Psoas muscle (tissue), 8 donors: Measurements from ENCODE around the gene ACADVL. TPM values are rescaled to one million over a fixed set of nuclear protein-coding genes. Genes with fewer than 3 reads are reported as not detected.

ENCODE experiments used
- ATAC-seq, 4 donors: fragments of 200-7000 bp; cut with Tn5 transposase; one replicate each; pipeline ENCODE4 v1.9.1; 2020; ENCODE audit warnings: moderate library complexity in 3 of 4, mild to moderate bottlenecking in 2 of 4
- DNase-seq, 2 donors: peaks; one replicate each; pipeline ENCODE4 v3.0.0-alpha.2; 2020
- H3K27ac ChIP-seq: fragments of 200-600 bp; one replicate; pipeline ENCODE4 v1.8.0; 2022
- H3K27me3 ChIP-seq, 3 donors: fragments of 200-600 bp in 1 of 3; one replicate each; pipeline versions ENCODE4 v1.6.1 to v1.8.0; 2013 to 2022; ENCODE audit warnings: low read length in 2 of 3, mild to moderate bottlenecking in 2 of 3, moderate library complexity in 1 of 3; ENCODE audit not compliant: insufficient read depth in 3 of 3
- H3K36me3 ChIP-seq, 2 donors: fragments of 200-600 bp in 1 of 2; one replicate each; pipeline versions ENCODE4 v1.6.1 to v1.8.0; 2013 to 2022; ENCODE audit warnings: low read depth in 1 of 2, mild to moderate bottlenecking in 1 of 2, moderate library complexity in 1 of 2; ENCODE audit not compliant: insufficient read depth in 1 of 2
- H3K4me1 ChIP-seq: fragments of 200-600 bp; one replicate; pipeline ENCODE4 v1.8.0; 2022
- H3K4me3 ChIP-seq: fragments of 200-600 bp; one replicate; pipeline ENCODE4 v1.8.0; 2022; ENCODE audit warnings: mild to moderate bottlenecking
- H3K9me3 ChIP-seq: fragments of 200-600 bp; one replicate; pipeline ENCODE4 v1.8.0; 2022
- WGBS, 3 donors: extraction: QIAGEN DNeasy Blood & Tissue Kit; methylation state at CpG; one replicate each; pipeline versions ENCODE4 v1.1.6 to v1.1.7; 2013; 5-methylcytosine and 5-hydroxymethylcytosine counted together
- intact Hi-C, 2 donors: fragments of 100-400 bp; cut with DNase I; formaldehyde crosslinking; loops; one replicate each; pipeline versions ENCODE4 v1.11.0 to v1.14.2; 2022
- polyA plus RNA-seq, 3 donors: library from polyadenylated mRNA; stranded (reverse); fragments of 200-250 nt; gene quantifications; one replicate each; pipeline ENCODE4 v1.2.3, GENCODE V29; 2013
- total RNA-seq, 4 donors: library from RNA; stranded (reverse); fragmentation: NEBNext Ultra II Directional in 2 of 4; extraction: Animal tissue kit (Norgen Biotek cat#: 25700) in 2 of 4; gene quantifications; one replicate each; pipeline versions ENCODE4 v1.2.1 to v1.2.4, GENCODE V29; 2021 to 2023
- TF ChIP-seq, protein P1 (sequence below): fragments of 200-600 bp; IDR thresholded peaks from one replicate; pipeline ENCODE4 v1.8.0; 2022; ENCODE audit warnings: antibody characterized with exemption
- donor health status: healthy with polysubstance abuse.
- donor health status: DM: no; HTN: no; CAD: no; lungs with moderate emphysema.
- donor health status: Bipolar disorder and iron deficiency.
- donor health status: healthy.
- donor health status: DM: yes; HTN: yes; CAD: no.
- donor health status: DM: no; HTN: no; CAD: no.
- donor health status: DM: no; HTN: no; CAD: no.
- donor health status: DM: yes; HTN: yes; CAD: no.

The ACADVL gene
- total and polyA plus RNA-seq, 7 donors = 538 to 1,310 (median 1,030) TPM

DNA sequence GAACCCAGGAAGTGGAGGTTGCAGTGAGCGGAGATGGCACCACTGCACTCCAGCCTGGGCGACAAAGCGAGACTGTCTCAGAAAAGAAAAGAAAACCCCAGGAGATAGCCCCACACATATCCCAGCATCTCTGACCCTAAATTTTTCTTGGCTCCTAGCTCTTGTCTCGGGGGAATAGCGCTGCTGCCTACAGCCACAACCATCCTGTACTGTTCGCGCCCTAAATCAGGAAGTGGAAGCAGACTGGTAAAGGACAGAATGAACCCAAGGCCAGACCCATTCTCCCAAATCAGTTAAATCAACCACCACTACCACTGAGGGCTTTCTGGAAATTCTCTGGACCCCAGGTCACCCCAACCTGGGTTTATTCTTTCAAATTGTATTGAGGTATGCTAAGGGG is 30.1 kb downstream of the ACADVL start:
- DNase-seq (no peak), ATAC-seq (no peak)
- Histone ChIP-seq H3K27me3 (no peaks in the 10 kb centered on the region), H3K36me3 (peaks cover 0 to 42% of the 10 kb centered on the region in 2 donors), H3K4me1 (peaks cover 45% of the 10 kb centered on the region), H3K9me3 (no peaks in the 10 kb centered on the region), H3K27ac (peak overlapping the region; percentile 99), H3K4me3 (peak overlapping the region; percentile 99)
- WGBS, 3 donors = 64 to 71% (median 70%) methylated on average over 7 of the region's 7 CpGs
- TF ChIP-seq, protein P1, sequence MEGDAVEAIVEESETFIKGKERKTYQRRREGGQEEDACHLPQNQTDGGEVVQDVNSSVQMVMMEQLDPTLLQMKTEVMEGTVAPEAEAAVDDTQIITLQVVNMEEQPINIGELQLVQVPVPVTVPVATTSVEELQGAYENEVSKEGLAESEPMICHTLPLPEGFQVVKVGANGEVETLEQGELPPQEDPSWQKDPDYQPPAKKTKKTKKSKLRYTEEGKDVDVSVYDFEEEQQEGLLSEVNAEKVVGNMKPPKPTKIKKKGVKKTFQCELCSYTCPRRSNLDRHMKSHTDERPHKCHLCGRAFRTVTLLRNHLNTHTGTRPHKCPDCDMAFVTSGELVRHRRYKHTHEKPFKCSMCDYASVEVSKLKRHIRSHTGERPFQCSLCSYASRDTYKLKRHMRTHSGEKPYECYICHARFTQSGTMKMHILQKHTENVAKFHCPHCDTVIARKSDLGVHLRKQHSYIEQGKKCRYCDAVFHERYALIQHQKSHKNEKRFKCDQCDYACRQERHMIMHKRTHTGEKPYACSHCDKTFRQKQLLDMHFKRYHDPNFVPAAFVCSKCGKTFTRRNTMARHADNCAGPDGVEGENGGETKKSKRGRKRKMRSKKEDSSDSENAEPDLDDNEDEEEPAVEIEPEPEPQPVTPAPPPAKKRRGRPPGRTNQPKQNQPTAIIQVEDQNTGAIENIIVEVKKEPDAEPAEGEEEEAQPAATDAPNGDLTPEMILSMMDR = no peak
- intact Hi-C loops = loop anchor here (10.0 kb wide), 2 partner anchors 315 to 895 kb away; partner anchors contain the start of gene SENP3 (in 1 of the 2)

DNA sequence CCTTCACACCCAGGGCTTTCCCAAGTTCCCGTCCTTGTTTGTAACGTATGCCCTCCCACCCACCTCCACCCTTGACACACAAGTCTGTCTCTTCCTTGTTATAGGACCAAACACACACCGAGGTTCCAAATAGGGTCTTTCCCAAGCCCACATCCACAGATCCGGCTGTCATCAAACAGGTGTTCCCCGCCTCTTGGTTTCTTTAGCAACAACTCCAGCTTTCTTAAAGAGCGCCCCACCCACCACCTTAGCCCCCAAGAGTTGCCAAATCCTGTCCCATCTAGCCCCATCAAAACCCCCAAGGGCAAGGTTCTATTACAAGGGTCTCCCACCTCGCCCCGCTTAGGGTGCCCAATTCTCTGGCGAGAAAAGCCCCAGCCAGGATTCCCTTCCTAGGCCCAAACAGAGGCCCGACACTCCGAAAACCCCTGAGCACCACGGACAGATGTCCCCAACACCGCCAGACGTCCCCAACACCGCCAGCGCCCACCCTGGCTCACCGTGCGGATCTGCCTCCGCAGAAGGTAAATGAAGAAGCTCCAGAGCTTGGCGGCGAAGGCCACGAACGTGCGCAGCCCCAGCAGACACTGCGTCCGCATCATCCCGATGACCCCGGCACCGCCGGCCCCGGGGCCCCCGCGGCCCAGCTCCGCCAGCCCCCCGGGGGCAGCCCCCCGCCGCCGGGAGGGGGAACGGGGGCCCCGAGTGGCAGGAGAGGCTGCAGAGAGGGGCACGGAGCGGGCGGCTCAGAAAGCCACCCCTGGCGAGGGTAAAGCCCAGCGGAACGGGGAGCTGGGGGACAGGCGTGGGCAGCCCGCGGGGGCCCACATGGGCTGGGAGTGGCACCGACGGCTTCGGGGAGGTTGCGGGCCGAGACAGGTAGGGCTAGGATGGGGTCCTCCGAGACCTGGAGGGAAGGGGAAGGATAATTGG is 31.2 kb downstream of the ACADVL start:
- 0 to 1% (median 0%) methylated on average over 40 to 55 of the region's 55 CpGs for WGBS, 3 donors
- peaks cover 2 to 42% of the 10 kb centered on the region in 2 donors for H3K36me3 ChIP-seq
- H3K9me3 ChIP-seq = no peaks in the 10 kb centered on the region
- DNase-seq (peak in 1 of 2 donors; percentile 37), ATAC-seq (peak in 1 of 4 donors; percentile 1)
- TF ChIP-seq, protein P1 = no peak
- no peaks in the 10 kb centered on the region for H3K27me3 ChIP-seq
- H3K27ac ChIP-seq = peak overlapping the region; percentile 99
- peaks cover 45% of the 10 kb centered on the region for H3K4me1 ChIP-seq
- intact Hi-C loops = no loop called here
- H3K4me3 ChIP-seq = peak overlapping the region; percentile 99

DNA sequence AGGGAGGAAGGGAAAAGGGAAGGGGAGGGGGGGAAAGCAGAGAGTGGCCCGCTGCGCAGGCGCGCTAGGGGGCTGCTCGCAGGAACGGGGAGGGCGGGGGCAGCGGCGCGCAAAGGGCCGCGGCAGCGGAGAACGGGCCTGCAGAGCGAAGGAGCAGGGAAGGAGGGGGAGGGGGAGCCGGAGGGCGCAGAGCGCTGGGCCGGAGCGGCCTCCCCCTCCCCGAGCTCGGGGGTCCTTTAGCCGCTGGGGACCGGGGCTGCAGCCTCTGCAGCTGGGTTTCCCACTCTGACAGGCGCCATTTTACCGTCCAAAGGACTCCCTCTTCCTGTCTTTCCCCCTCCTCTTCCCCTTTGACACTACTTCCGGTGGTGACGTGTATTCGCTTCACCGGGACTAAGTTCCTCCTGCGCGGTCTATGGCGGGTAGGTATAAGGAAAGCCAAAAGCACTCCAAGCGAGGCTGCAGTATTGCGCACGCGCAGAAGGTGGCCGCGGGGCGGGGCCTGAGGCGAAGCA is 32.0 kb downstream of the ACADVL start, which contains the start of gene CTDNEP1:
TSS of gene CTDNEP1 (minus strand) at position 74 of the 515 bp plus-strand sequence. CDS start 438 bp downstream, outside the sequence.
- Histone ChIP-seq H3K9me3 (no peaks in the 10 kb centered on the region), H3K4me3 (peak within 1 kb of the TSS; percentile 99), H3K27ac (peak within 1 kb of the TSS; percentile 99), H3K27me3 (no peaks in the 10 kb centered on the region), H3K36me3 (peaks cover 2 to 42% of the 10 kb centered on the region in 2 donors), H3K4me1 (peaks cover 45% of the 10 kb centered on the region)
- 0 to 1% (median 0%) methylated on average over 15 to 41 of the region's 41 CpGs for WGBS, 3 donors
- peak; percentile 97 to 99 for DNase-seq
- TF ChIP-seq, protein P1 = no peak
- peak; percentile 86 to 92 (median 88) for ATAC-seq
- intact Hi-C loops = loop anchor here in 1 of 2 donors (1.0 kb wide), 1 partner anchor 45 kb away; no protein-coding TSS in a partner anchor

DNA sequence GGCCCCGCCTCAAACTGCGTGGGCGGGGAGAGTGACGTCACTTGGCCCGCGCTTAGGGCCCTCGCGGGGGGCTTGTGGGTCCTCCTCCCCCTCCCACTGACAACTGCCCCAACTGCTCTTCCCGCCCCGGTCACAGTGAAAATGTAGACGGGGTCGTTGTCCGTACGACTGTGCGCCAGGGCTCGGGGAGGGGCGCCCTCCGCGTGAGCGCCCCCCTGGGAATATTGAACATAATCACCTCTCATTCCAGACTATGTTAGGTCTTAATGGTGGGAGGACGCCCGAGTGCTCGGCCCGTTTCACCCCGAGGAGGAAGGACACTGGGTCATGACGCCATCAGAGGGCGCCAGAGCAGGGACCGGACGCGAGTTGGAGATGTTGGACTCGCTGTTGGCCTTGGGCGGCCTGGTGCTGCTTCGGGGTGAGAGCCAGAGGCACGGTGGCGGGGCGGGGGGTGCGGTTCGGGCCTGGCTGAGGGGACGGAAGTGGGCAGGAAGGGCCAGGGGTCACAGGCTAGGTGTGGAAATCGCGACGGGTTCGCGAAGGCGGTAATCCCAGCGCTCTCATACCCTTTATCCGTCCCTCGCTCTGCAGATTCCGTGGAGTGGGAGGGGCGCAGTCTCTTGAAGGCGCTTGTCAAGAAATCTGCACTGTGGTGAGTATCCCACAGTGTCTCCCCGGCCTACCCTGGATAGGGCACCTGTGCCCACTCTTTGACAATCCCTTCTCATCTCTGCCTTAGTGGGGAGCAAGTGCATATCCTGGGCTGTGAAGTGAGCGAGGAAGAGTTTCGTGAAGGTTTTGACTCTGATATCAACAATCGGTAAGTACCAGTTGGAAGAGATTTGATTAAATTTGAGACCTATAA is 32.7 kb downstream of the ACADVL start, which contains the start of gene ELP5:
TSS of gene ELP5 (plus strand) at position 40 of the 868 bp plus-strand sequence. CDS start at position 376, 336 bp downstream.
- Histone ChIP-seq H3K4me1 (peaks cover 42% of the 10 kb centered on the region), H3K4me3 (peak within 1 kb of the TSS; percentile 99)
- ATAC-seq = peak; percentile 68 to 80 (median 72)

More for the DNA sequence above, 32.7 kb downstream of the ACADVL start, which contains the start of gene ELP5:
- TF ChIP-seq, protein P1 = peak; percentile 21
- WGBS, 3 donors = 1% methylated on average over 46 to 55 of the region's 55 CpGs
- peak; percentile 96 to 98 for DNase-seq
- H3K27me3 ChIP-seq = no peaks in the 10 kb centered on the region
- H3K27ac ChIP-seq = peak within 1 kb of the TSS; percentile 99
- intact Hi-C loops = loop anchor here in 1 of 2 donors (1.0 kb wide), 1 partner anchor 44 kb away; no protein-coding TSS in a partner anchor
- H3K36me3 ChIP-seq = peaks cover 2 to 44% of the 10 kb centered on the region in 2 donors
- H3K9me3 ChIP-seq = no peaks in the 10 kb centered on the region
